Measurements from ENCODE around the gene FUBP3.

The FUBP3 gene

DNA sequence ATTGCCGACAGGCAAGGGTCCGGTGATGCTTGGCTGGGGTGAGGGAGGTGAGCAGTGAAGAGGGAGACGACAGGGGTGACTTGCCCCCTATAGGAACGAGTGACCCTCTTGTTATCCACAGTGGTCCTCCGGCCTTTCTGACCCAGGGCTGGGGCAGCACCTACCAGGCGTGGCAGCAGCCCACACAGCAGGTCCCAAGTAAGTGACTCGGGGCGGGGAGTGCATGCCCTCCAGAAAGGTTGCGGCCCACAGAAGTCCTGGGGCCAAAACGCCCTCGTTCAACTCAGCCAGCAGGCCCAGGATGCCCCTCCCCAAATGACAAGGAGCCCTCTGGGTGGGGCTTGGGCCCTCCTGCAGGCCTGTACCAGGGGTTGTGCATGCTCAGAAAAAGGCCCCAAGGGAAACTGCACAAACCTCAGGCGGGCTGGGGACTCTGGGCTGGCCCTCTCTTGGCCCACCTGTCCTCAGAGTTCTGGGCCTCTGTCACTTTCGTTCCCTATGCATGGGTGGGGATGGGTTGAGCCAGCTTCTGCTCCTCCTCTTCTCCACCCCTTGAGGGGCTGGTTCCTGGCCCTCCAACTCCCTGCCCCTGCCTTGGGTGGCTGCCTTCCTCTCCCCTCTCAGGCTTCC lies 52.8 kb downstream of the FUBP3 start:
- FAIRE-seq: no peak
- DNase-seq (ENCODE audit: extremely low spot score, insufficient read length, low read depth): no peak

- DNase-seq (ENCODE audit: extremely low spot score, insufficient read length, low read depth) (no peak), FAIRE-seq (no peak)
Measured at GRCh38 chr9:130632841-130633240, 53.5 kb downstream of the FUBP3 start.

DNA sequence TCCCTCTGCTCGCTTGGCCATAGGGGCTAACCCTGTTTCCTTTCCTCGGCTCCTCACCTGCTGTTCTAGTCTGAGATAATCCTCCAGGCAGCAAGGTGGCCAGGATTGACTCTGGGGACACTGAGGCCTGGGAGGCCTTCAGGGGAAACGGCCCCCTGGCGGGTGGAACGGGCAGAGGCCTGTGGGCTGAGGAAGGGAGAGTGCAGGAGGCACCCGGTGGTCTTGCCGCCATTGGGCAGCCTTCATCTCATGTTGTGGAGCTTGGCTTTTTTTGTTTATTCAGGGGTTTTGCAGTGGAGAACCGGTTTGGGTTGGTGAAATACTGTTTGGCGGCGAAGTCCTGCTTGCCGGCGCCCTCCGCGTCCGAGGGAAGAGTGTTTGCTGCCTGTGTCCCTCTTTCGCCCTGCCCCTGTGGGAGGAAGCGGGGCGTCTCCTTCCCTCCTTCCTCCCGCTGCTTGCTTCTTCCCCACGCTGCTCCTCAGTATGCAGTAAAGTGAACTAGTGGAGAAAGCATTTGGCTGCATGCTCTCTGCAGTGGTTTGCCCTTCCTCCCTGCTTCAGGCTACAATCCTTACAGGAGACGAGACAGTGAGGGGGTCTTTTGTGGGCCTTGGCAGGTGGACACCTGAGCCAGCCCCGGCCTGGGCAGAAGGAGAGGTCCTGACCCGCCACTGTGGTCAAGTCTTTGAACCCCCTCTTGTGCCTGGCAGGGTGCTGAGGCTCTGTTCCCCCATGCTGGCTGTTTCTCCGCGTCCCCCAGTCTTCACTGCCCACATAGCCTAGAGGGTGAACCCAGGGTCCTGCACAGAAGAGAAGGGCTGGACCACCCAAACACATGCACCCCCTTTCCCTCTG lies 54.2 kb downstream of the FUBP3 start:
- FAIRE-seq (no peak), DNase-seq (ENCODE audit: extremely low spot score, insufficient read length, low read depth) (no peak)

GRCh38 chr9:130634191-130634768 lies 54.9 kb downstream of the FUBP3 start:
- FAIRE-seq: no peak

DNA sequence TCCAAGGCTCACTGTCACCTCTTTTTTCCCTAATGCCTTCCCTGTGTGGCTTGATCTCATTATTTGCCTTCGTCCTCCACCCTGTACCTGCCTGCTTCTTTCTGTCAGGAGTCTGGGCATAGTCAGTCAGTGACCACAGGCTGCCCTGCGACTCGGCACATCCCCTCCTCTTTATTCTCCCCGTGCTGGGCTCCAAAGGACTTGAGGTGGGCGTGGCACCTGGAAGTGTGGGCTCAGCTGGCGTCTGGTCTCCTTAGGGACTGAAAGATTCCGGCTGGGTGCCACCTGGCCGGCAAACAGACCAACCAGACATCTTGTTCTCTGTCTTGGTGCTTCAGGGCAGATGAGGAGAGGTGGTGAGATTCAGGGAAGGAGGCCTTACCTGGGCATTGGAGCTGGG lies 55.4 kb downstream of the FUBP3 start:
- DNase-seq (ENCODE audit: extremely low spot score, insufficient read length, low read depth) (no peak), FAIRE-seq (no peak)

More at GRCh38 chr9:130634191-130634768, 54.9 kb downstream of the FUBP3 start:
- DNase-seq (ENCODE audit: extremely low spot score, insufficient read length, low read depth): no peak

DNA sequence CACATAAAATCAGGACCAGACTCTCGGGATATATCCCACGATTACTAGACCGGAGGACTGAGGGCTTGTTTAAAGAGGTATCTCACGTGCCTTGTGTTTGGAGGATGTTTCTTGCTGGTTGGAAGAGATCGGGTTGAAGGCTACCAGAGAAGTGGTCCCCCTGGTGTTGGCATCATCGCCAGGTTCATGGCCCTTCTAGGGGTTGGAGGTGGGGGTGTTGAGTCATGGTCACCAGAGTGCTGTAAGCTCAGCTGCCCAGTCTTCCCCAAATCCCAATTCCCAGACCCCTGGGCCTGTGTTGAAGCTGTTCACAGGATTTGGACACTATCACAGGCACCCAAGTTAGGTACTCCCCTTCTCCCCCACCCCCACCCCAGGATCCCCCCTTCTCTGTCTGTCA lies 55.9 kb downstream of the FUBP3 start:
- no peak for DNase-seq (ENCODE audit: extremely low spot score, insufficient read length, low read depth)
- no peak for FAIRE-seq

DNA sequence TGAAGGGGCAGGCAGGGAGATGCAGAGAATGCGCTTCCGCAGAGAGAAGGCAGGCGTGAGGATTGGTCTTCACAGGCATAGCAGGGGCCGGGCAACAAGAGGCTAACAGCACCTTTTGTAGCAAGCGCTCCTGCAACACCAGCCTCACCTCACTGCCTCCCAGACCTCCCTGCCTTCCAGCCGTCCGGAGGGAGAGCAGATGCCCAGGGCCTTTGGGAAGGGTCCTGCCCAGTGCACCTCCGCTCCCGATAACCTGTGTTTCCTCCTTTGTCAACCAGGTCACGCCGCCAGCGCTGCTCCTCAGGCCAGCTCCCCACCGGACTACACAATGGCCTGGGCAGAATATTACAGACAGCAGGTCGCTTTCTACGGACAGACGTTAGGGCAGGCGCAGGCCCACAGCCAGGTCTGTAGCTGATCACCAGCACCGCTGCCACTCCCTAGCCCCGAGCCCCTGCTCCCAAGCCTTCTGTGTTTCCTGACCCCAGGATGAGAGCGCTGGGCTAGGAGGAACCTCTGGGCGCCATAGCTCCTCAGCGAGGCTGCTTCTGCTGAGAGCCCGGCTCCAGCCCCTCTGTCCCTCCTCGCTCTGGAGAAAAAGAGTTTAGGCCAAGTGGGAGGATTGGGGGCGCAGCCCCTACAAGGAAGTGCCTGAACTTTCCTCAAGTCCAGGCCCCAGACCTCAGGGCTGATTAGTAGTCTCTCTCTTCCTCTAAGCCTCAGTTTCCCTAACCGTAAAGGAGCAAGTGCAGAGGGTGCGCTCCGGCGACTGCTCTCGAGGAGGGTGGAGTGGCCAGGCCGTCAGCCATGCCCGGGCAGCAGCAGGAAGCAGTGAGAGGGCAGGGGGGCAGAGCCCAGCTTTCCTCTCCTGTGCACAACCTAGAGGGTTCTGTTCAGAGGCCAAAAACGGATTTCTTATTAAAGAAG lies 56.6 kb downstream of the FUBP3 start:
- no peak for FAIRE-seq
- no peak for DNase-seq (ENCODE audit: extremely low spot score, insufficient read length, low read depth)

GRCh38 chr9:130636648-130637020 lies 57.3 kb downstream of the FUBP3 start:
- no peak for FAIRE-seq

DNA sequence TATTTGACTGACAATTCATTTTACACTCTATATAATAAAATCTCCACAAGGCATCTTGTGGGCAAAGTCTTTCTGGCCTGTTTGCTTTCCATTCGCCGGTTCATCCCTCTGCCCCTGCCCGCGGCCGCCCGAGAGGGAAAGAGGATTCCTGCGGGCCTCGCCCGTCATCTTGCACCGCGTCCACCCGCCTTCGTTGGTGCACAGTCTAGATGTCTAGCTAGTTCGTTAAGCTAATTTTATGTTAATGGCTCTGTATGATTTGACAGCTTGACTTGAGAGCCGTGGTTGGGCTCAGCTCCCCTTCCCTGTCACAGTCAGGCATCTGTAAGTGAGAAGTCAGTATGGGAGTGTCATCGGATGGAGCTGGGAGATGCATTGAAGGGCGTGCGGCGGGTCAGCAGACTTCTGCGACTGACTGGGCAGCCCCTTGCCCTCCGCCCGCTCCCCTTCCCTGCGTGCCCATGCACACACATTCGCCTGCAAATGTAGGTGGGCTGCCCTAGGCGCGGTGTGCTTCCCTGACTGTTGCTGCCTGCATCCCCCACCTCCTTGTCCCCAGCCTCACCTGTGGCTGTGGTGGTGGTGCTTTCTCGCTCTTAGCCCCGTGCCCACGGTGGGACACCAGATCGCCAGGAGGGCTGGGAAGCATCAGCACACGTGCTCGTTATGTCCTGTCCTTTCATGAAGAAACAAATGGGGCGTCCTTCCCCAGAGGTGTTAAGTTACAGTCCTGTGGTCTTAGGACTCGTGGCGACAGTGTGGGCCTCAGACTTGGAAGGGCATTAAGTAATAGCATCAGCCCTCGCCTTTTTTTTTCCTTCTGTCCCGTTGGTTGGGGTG lies 59.1 kb downstream of the FUBP3 start:
- DNase-seq (ENCODE audit: extremely low spot score, insufficient read length, low read depth): no peak
- FAIRE-seq: no peak

More at GRCh38 chr9:130636648-130637020, 57.3 kb downstream of the FUBP3 start:
- DNase-seq (ENCODE audit: extremely low spot score, insufficient read length, low read depth): no peak

GRCh38 chr9:130639124-130639765 lies 59.9 kb downstream of the FUBP3 start:
- DNase-seq (ENCODE audit: extremely low spot score, insufficient read length, low read depth): no peak

GRCh38 chr9:130639866-130640555 lies 60.6 kb downstream of the FUBP3 start:
- FAIRE-seq: no peak
- no peak for DNase-seq (ENCODE audit: extremely low spot score, insufficient read length, low read depth)

More at GRCh38 chr9:130639124-130639765, 59.9 kb downstream of the FUBP3 start:
- FAIRE-seq: no peak

DNA sequence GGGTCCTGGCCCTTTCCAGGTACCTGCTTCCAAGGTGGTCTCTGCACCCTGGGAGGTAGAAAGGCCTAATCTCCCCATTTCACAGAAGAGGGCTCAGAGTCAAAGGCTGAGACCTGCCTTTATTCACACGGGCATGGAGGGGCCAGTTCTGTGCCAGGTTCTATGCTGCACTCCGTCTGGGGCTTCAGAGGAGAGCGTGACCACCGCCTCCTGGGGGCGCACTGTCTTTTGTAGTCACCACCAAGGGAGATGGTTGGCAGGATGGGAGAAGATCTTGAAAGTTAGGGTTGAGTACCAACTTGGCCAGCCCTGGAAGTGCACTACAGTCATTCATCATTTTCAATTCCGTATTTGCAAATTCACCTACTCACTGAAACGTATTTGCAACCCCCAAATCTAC lies 61.3 kb downstream of the FUBP3 start:
- DNase-seq (ENCODE audit: extremely low spot score, insufficient read length, low read depth): no peak
- FAIRE-seq: no peak

GRCh38 chr9:130642926-130643325 lies 63.5 kb downstream of the FUBP3 start:
- no peak for DNase-seq (ENCODE audit: extremely low spot score, insufficient read length, low read depth)
- no peak for FAIRE-seq

DNA sequence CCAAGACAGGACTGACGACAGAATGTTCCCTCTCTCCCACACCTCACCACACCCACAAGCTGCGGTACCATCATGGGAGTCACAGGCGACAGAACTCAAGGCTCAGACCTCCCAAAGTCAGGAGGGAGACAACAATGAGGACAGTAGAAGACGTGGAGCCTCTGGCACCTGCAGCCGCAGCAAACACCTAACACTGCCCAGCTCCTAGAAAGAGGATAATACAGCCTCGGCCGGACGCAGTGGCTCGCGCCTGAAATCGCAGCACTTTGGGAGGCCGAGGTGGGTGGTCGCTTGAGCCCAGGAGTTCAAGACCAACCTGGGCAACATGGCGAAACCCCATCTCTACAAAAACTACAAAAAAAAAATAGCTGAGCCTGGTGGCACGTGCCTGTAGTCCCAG lies 71.8 kb downstream of the FUBP3 start:
- DNase-seq (ENCODE audit: extremely low spot score, insufficient read length, low read depth) (no peak), FAIRE-seq (no peak)

- FAIRE-seq (no peak), DNase-seq (ENCODE audit: extremely low spot score, insufficient read length, low read depth) (no peak)
Measured at GRCh38 chr9:130651752-130652151, 72.4 kb downstream of the FUBP3 start.

DNA sequence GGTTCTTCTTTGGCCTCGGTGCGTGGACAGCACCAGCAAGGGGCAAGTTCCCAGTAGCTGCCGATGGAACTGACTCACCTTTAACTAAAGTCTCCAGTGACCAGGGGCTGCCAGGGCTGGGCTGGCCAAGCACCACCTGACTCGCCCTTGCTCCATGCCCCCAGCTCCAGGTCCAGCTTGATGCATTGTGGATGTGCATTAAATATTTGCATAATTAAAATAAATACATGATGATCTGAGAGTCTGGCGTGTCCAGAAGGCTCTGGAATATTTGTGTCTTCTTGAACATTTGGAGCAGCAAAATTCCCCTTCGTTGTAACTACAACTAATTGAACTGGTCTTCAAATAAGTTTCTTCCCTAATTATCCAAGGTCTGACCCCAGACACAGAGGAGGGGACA lies 75.5 kb downstream of the FUBP3 start:
- DNase-seq (ENCODE audit: extremely low spot score, insufficient read length, low read depth) (no peak), FAIRE-seq (no peak)

GRCh38 chr9:130658893-130659698 lies 79.7 kb downstream of the FUBP3 start:
- FAIRE-seq (no peak), DNase-seq (ENCODE audit: extremely low spot score, insufficient read length, low read depth) (no peak)
